Stimulated activated CD8-positive, alpha-beta memory T cell treated with anti-CD3 and anti-CD28 coated beads, Interleukin-2, amount 100 ng/mL, for 48 hours (primary cell): ENCODE data around the gene TSPAN10.
A peak's percentile ranks its signal among the peaks of the same experiment; 100 is the strongest.
"Not testable (repeated sequence)": the region's sequence is repeated elsewhere in the genome, so short reads cannot be mapped to it uniquely, and the experiment has no call there.

Experiments used
- DNase-seq, 2 donors: peaks; one replicate each; pipeline ENCODE4 v3.0.0-alpha.2; 2020; ENCODE audit warnings: low read depth in 2 of 2

TSPAN10 gene

GRCh38 chr17:81662002-81662401 lies 25.0 kb downstream of the TSPAN10 start:
- no peak for DNase-seq

DNA sequence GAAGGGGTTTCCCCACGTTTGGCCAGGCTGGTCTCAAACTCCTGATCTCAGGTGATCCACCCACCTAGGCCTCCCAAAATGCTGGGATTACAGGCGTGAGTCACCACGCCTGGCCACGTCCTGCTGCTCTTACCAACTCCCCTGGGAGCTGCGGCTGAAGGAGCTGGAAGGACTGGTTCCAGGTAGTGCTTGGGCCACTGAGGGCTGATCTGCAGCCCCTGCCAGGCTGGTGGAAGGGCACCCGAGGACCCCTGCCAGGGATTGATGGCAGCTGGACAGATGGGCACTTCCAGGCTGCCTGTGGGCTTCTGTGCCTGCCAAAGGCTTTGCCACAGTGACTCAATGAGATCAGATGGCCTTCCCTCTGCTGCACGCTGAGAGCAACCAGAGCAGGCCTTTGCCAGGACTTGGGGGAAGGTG lies 27.1 kb downstream of the TSPAN10 start:
- DNase-seq = no peak

- peak in 1 of 2 donors; percentile 48 for DNase-seq
Observed at GRCh38 chr17:81665205-81666091, 28.5 kb downstream of the TSPAN10 start.

DNA sequence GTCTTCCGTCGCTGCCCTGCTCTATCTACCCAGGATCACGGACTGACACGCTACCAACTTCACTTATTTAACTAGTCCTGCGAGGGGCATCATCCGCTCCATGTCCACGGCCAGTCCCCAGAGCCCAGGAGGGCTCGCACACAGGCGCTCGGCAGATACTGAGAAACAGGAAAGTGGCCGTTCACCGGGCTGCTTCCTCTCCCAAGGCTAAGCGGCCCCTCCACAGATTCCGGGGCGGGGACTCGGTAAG lies 29.0 kb downstream of the TSPAN10 start:
- DNase-seq = no peak

- DNase-seq = peak; percentile 91 to 92
Observed at GRCh38 chr17:81666342-81667191, 29.6 kb downstream of the TSPAN10 start, which contains the start of the genes CCDC137 and OXLD1. CCDC137 (plus strand) TSS chr17:81666737; CDS start chr17:81666767, 30 bp downstream. OXLD1 (minus strand) TSS chr17:81666605; CDS start chr17:81666577, 28 bp downstream.

DNA sequence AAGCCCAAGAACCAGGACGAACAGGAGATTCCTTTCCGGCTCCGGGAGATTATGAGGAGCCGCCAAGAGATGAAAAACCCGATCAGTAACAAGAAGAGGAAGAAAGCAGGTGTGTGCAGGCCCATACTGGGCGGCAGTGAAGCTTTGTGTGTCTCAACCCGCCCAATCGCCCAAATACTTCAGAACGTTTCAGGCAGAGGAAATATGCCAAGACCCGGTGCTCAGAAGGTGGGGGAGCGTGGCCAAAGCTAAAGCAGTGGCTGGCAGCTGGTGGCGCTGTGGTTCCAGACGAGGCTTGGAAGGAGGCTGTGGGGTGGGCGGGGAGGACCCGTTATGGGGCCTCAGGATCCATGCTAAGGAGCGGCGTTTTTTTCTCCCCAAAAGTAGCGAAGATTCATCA lies 30.8 kb downstream of the TSPAN10 start:
- DNase-seq = no peak

DNA sequence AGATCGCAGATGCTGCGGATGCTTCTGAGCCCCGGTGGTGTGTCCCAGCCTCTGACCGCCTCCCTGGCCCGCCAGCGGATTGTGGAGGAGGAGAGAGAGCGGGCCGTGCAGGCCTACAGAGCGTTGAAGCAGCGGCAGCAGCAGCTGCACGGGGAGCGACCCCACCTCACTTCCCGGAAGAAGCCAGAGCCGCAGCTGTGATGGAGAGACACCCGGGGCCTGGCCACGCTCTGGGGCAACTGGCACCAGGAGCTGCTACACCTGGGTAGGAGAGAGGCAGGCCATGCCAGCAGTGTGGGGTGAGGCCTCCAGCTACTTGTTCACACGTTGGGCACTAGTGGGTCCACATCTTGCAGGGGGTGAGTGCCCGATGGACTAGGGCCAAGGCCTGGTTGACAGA lies 35.5 kb downstream of the TSPAN10 start:
- no peak for DNase-seq

- DNase-seq = no peak
Observed at GRCh38 chr17:81672954-81673353, 36.0 kb downstream of the TSPAN10 start.

- DNase-seq = no peak
Observed at GRCh38 chr17:81673561-81674258, 36.7 kb downstream of the TSPAN10 start.

- DNase-seq = not testable (repeated sequence)
Observed at GRCh38 chr17:81675515-81676221, 38.7 kb downstream of the TSPAN10 start.

- DNase-seq = no peak
Observed at GRCh38 chr17:81676906-81677305, 39.9 kb downstream of the TSPAN10 start.

DNA sequence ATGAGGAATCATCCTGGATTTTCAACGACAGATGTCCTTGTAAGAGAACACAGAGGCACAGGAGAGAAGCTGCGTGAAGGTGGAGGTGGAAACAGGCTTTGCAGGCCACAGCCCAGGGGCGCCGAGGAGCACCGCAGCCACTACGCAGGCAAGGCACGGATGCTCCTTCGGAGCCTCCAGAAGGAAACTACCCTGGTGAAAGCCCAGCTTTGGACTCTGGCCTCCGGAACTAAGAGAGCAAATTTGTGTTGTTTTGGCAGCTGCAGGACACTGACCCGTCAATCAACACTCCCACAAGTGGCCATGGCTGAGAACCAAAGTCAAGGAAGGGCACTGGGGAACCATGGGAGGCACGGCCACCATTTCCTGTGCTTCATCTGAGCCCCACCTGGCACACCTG lies 43.2 kb downstream of the TSPAN10 start:
- no peak for DNase-seq

DNA sequence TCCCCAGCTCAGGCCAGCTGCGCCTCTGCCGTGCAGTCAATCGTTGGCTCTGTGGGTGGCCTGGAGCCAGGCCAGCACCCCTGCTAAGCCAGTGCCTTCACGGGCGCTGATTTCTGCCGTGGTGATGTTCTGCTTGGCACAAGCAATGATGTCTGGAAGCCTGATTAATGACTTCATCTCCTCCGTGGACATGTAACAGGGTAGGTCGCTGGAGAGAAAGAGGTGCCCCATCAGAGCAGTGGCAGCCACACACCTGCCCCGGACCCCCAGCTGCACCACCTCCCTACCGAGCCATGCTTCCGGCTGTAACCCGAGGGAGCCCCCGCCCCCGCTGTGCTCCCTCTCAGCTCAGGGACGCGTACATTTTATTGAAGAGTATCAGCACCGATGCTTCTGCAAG lies 44.7 kb downstream of the TSPAN10 start:
- no peak for DNase-seq

DNA sequence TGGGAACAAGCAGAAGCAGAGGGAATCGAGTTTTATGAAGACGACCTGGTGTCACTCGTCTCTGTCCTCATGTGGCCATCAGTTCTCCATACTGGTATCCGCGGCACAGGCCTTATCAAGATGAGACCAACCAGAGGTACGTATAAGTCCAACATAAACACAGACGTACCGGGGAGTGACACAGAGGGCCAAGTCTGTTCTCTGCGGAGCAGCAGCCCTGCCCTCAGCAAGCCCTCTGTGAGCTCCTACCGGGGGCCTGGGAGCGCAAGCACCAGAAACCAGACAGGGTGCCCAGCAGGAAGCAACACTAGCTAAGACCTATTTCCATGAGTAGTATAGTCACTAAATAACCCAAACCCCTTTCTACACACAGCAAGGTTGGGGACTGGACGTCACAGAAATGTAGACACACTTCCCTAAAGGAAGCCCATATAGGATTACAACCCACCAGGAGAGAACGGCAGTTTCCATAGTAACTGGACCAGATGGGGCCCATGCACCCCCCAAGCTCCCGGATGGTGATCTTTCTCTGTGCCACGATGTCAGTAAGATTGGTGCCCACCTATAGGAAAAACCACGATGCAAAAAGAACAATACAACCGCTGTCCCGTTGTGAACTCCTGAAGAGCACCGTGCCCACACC lies 45.7 kb downstream of the TSPAN10 start:
- no peak for DNase-seq

- DNase-seq = no peak
Observed at GRCh38 chr17:81683208-81683583, 46.2 kb downstream of the TSPAN10 start.

- DNase-seq = peak; percentile 94 to 96
Observed at GRCh38 chr17:81683584-81684441, 46.8 kb downstream of the TSPAN10 start, which contains the start of the genes ARL16 and HGS. ARL16 (minus strand) TSS chr17:81683797; CDS start chr17:81683753, 44 bp downstream. HGS (plus strand) TSS chr17:81684011; CDS start chr17:81684067, 56 bp downstream.

DNA sequence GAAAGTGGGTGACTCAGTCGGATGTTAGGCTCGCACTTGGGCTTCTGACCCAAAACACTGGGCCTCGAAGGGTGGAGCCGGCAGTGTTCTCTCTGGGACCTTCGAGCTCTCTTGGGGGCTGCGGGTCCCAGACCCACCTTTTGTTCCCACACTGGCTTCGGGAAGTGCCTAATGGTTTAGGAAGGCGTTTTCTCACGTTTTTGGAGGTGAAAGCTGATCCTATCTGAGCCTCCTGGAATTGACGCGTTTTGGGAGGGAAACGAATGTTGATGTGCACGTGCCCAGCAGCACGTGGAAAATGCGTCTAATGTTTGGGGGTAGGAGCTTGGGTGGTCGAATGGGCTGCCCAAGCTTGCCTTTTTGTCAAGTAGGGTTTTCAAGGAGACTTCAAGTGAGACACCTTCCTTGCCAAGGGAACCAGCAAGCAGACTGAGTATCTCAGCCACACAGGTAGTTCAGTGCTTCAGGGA lies 47.5 kb downstream of the TSPAN10 start:
- DNase-seq = no peak

DNA sequence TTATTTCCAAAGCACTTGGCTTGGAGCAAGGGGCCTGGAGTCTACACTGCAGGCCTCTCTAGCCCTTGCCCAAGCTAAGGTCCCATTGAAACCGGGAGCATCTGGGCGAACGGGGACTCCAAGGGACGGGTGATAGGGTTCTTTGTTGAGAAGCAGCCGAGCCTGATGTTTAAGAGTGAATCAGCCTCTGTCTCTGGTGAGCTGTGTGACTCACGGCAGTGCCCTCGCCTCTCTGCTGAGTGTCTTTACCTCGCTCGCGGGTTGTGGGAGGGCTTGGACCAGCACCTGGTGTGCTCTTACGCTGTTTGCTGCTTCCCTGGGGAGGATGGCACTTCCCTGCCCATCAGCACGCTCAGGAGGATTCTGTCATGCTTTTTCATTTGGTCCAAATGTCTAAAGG lies 48.1 kb downstream of the TSPAN10 start:
- peak in 1 of 2 donors; percentile 47 for DNase-seq

DNA sequence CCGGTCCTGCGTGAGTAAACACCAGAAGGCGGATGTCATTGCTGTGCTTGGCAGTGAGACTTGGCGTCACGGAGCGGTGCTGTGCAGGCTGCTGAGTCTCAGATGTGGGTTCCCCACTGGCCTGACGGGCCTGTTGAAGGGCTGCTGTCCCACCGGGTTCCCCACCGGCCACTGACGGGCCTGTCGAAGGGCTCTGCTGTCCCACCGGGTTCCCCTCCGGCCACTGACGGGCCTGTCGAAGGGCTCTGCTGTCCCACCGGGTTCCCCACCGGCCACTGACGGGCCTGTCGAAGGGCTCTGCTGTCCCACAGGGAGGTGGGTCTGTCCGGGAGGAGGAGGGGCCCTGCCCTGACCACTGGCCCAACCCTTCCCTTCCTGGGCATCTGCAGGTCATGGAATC lies 49.6 kb downstream of the TSPAN10 start:
- no peak for DNase-seq
